HG03066 (cell line): Measurements from ENCODE around the gene MKRN2.
A peak's percentile ranks its signal among the peaks of the same experiment; 100 is the strongest.
"Not testable (repeated sequence)": the region's sequence is repeated elsewhere in the genome, so short reads cannot be mapped to it uniquely, and the experiment has no call there.

Experiments used
- ATAC-seq: cut with Tn5 transposase; IDR thresholded peaks from one replicate; pipeline ENCODE4 v1.9.1; 2021; ENCODE audit warnings: low read depth; ENCODE audit not compliant: unreplicated experiment

Gene MKRN2

DNA sequence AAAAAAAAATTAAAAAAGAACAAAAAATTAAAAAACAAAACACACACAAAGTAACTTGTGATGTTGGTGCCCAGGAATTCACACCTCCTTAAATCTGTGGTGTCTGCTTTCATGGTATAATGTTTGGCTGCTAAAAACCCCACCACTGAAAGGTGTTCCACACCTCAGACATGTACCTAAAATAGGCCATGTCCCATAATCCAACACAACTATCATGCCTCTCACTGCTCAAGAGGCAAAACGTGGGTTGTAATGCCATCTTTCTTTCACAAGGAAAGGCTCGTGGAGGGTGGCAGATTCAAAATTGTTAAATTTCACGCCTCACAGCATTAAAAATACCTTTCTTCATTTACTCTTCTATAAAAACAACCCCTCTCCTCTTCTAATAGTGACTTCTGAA lies 29.5 kb downstream of the MKRN2 start:
- ATAC-seq: no peak

DNA sequence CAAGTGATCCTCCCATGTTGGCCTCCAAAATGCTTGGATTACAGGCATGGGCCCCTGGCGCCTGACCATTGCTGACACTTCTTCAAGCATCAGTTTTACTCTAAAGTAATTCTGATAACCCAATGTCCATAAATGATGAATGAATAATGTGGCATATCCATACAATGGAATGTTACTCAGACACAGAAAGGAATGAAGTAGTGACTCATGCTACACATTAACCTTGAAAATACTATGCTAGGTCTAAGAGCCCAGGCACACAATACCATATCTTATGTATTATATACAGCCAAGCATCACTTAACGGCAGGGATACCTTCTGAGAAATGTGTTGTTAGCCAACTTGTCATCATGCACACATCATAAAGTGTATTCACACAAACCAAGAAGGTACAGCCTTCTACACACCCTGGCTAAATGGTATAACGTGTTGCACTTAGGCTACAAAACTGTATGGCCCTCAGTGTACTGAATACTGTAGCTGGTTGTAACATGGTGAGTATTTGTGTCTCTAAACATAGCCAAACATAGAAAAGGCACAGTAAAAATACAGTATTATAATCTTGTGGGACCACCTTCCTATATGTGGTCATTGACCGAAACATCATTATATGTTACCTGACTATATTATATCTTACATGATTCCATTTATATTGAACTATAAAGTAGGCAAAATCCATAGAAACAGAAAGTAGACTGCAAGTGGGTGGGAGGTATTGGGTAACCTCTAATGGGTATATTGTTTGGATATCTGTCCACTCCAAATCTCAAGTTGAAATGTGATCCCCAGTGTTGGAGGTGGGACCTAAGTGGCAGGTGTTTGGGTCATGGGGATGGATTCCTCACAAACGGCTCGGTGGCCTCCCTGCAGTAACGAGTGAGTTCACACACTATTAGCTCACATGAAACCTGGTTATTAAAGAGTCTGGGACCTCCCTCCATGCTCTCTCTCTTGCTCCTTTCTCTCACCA lies 31.4 kb downstream of the MKRN2 start:
- no peak for ATAC-seq

DNA sequence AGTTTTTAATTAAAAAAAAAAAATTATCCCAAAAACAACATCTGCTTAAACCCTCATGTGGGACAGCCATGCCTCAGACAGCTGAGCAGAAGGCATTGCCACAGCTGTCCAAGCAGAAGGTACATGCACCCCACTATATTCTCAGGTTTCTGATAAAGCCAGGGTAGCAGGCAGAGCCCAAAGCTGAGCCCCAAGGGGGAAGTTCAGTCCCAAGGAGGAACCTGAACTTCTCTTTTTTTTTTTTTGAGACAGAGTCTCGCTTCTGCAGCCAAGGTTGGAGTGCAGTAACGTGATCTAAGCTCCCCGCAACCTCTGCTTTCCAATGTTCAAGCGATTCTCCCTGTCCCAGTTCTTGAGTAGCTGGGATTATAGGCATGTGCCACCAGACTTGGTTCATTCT lies 33.2 kb downstream of the MKRN2 start:
- ATAC-seq: no peak

DNA sequence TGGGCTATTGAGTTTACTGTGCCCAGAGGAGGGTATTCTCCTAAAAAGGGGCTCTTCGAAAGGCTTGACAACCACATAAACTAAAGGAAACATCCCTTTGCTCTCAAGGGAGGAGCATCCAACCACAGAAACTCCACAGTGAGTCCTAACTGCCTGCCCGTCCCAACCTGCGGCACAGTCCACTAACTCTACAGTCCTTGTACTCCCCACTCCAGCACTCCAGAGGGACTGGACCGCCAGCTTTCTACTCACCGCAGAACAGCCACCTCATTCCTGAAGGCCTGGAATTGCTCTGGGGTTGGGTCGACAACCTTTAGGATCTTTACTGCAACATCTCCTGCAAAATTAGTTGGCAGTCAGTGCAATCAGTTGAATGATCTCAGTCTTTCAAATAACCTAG lies 34.6 kb downstream of the MKRN2 start:
- ATAC-seq: no peak

DNA sequence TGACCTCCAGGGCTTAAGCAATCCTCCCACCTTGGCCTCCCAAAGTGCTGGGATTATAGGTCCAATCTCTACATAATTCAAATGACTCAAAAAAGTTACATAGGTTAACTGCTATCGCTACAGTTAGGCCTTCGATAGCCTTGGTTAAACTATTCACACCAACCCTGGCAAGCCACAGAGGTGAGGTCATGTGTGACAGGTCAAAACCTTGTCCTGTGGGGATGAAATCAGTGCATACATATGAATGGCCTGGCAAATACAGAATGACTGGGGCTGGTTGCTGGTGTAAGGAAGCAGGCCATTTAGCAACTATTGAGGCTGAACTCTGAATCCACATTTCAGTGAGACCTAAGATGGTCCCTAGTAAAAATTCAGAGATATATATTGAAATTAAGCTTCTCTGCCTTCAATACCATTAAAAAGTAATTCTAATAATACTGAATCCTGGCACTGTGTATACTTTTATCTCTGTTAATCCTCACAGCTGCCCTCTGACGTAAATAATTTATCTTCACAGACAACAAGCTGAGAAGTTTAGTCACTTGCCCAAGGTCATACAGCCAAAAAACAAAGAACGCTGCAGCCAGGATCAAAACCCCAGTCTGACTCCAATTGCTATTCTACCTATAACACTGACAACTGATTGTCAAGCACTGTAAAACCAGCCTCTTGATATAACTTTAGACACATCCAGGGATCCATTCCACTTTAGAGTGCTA lies 35.3 kb downstream of the MKRN2 start:
- no peak for ATAC-seq

DNA sequence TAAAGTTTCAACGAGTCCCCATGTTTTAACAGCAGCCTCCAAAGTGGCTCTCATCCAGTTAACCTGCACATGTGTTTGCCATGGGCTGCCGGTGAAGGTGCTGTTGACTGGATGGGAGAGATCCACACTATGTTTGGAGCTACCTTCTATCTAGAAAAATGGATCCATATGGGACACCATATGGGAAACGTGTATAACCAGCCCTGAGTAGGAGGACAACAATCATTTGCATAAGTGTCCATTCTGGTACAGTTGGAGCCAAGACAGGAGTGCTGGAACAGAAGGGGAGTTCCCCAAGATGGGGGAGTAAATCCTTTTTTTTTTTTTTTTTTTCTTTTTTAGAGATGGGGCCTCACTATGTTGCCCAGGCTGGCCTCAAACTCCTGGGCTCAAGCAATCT lies 36.6 kb downstream of the MKRN2 start:
- ATAC-seq: no peak

DNA sequence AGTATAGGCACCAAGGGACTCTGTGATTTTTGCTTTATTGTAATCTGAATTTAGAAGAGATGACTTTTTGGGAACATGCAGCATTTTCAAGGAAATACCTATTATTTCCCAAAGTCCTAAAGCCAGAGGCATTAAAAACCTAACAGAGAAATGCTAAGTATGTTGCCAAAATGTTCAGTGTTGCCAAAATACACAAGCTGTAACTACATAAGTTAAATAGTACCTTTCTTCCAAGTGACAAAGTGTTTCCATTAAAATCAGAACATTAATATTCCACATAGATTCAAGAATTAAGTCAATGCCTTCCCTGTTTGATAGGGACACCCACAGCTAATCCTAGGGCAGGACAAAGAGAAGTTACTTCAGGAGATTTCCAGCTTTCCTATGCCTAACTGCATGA lies 42.0 kb downstream of the MKRN2 start:
- ATAC-seq: no peak

DNA sequence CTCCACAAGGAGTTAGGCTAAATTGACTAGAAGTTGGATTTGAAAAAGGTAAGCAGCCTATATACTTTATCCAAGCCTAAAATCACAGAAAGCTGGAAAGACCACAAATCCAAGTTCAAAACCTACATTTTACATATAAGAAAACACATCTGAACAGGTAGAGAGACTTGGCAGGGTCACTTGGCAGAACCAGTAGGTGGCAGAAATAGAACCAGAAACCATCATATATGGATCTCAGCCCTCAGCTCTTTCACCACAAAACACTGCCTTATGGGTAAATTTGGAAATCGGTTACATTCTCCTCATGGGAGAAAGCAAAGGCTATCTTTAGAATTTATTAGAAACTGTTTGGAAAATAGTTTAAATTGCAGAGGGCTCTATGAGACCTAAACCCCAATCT lies 44.2 kb downstream of the MKRN2 start:
- no peak for ATAC-seq

DNA sequence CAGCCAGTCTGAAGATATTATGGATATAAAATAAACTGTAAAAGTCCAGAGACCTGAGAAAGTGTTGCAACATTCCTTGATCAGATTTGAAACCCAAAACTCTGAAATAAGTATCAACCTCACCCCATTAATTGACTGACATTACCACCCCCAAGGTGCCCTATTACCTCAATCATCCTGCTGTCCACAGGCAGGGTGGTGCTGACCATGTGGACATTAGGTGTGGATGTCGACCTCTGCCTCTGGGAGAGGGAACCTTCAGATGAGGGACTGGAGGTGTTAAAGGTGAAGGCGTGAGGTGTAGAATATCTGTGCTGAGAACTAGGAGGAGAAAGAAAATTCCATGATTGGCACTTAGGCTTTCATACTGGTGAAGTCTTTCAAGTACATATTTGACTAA lies 47.1 kb downstream of the MKRN2 start:
- no peak for ATAC-seq

DNA sequence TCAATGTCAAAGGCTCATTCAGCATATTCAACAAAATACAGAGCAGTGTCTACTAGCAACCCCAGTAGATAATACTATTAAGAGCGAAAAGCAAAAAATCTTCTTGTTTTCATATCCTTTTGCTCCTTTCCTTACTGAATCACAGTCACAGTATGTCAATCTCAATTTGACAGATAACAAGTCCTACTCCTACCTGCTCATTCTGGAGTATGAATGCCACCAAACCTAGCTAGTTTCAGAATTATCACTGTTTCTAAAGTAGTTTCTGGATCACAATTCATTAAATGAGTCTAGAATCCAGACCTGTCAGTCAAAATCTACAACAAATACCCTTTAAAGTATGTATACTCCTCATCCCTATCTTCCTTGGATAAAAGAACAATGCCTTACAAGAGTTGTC lies 51.5 kb downstream of the MKRN2 start:
- ATAC-seq: no peak

DNA sequence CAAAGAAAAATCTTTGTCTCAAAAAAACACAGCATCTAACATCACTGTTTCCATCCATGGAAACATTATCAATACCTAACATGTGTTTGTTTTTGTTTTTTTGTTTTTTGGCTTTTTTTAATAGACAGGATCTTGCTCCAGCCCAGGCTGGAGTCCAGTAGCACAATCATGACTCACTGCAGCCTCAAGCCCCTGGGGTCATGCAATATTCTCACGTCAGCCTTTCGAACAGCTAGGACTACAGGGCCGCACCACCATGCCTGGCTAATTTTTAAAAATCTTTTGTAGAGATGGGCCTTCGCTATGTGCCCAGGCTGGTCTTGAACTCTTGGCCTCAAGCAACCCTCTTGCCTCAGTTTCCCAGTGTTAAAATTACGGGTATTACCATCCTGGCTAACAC lies 54.2 kb downstream of the MKRN2 start:
- no peak for ATAC-seq

DNA sequence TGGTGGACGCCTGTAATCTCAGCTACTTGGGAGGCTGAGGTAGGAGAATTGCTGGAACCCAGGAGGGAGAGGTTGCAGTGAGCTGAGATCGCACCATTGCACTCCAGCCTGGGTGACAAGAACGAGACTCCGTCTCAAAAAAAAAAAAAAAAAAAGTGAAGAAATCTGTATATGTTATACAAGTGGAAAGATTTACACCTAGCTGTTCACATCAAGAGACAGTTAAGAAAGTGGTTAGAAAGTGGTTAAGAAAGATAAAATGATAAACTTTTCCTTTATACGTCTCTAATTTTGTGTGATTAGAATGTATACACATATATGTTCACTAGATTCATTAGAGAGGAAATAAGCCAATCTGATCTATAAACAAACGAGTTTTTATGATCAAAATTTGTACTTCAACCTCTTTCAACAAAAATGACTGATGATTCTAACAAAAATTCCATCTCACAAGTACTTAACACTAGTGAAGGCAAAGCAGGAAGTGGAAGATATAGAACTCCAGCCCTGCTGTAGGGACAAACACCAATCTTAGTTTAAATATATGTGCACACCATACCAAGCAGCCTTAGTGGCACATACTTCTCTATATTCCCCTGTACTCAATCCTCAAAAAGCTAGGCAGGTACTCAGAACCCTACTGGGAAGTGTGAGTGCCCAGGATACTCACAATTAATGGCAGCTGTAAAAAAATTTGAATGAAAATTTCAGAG lies 55.8 kb downstream of the MKRN2 start:
- ATAC-seq: no peak

DNA sequence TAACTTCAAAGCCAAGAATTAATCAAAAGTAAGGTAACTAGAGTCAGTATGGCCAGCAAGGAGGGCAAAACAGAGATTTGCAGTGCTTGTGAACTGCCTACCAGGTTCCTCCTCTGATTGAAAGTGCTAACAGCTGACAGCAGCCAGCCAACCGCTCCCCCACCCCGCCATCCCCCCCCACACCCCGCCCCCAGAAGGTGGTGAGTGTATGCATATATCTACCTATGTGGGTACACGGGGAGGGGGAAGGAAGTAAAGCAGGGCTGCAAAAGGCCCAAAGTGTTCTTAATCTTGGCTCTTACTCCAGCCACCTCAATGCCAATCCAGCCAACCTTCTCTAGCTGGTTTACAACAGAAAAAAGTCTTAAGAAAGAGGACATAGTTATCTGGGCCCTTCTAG lies 56.4 kb downstream of the MKRN2 start:
- ATAC-seq: no peak

DNA sequence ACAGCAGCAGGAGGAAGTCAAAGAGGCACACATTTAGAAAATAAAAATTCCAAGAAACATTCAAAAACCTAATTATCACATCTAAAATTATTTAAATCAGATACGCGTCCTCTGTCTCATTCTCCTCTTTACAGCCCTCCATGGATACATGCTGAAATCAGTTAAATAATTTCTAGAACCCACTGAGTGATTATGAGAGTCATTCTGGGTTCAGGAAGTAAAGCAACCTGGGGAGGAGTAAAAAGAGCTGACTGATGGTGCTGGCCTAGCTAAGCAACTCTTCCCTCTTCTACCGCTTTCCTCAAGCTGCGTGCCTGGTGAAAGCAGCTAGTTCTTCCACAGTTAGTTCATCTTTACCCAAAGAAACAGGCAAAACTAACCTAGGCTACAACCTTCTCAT lies 58.4 kb downstream of the MKRN2 start:
- no peak for ATAC-seq

DNA sequence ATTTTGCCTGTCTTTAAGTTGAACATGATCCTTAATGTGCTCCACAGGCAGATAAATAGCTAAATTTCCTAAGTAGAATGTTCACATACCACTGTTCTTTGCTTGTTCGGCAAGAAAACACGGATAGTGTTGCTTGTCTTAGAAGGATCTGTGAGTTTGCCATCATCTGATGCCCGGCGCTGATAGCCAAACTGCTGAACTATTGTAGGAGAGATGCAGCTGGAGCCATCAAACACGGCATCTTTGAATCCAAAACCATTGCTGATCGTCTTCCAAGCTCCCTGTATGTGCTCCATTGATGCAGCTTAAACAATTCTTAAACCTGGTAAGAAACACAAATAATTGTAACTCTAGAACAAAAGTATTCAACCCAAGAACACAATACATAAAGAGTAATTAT lies 61.5 kb downstream of the MKRN2 start:
- ATAC-seq: no peak

DNA sequence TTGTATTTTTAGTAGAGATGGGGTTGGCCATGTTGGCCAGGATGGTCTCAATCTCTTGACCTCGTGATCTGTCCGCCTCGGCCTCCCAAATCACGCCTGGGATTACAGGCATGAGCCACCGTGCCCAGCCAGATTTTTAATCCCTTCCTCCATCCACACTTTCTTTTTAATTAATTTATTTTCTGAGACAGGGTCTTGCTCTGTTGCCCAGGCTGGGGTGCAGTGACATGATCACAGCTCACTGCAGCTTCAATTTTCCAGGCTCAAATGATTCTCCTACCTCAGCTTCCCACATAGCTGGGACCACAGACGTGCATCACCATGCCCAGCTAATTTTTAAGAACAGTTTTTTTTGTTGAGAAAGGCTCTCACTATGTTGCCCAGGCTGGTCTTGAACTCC lies 63.4 kb downstream of the MKRN2 start:
- ATAC-seq: no peak

DNA sequence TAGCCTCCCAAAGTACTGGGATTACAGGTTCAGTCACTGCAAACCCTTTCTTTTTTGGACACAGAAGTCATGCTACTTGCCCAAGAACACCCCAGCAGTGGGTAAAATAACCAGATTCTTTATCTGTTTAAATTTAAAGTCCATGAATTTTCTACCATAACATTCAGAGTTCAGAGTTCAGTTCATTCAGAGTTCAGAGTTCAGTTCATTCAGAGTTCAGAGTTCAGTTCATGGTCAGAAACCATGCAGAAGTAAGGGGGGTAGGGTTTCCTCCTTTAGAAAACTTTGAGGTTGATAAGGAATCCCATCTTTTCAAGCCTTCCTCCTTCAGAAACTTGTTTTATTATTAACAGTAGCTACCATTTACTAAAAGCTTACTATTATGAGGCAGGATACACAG lies 63.8 kb downstream of the MKRN2 start:
- ATAC-seq: no peak

DNA sequence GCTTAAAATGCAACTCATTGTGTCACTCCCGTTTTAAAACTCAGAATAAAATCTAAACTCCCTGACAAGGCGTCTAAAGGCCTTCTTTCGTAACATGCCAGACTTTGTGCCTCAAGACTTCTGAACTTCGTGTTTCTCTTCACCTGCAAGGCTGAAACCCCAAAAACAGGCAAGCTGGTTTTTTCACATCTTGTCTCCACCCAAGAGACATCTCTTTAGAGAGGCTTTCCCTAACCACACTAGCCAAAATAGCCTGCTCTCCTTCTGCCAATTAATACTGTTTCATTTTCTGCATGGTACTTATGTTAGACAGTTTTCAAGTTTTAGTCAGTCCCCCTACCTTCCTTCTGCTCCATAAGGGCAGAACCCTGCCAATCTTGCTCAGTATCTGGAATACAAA lies 65.4 kb downstream of the MKRN2 start:
- peak; percentile 51 for ATAC-seq

DNA sequence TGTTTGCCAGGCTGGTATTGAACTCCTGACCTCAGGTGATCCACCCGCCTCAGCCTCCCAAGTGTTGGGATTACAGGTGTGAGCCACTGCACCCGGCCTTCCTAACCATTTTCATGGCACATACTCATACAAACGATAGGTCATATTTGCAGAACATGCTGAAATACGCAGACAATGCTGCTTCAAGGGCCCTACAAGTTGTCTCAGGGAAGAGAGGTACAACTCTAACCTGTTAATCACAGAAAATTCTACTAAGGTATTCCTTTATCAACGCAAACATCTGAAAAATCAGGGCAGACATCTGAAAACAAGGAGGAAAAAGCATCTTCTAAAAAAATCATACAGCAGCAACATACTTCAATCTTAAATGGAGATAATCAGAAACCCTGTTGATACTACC lies 67.2 kb downstream of the MKRN2 start:
- ATAC-seq: no peak

DNA sequence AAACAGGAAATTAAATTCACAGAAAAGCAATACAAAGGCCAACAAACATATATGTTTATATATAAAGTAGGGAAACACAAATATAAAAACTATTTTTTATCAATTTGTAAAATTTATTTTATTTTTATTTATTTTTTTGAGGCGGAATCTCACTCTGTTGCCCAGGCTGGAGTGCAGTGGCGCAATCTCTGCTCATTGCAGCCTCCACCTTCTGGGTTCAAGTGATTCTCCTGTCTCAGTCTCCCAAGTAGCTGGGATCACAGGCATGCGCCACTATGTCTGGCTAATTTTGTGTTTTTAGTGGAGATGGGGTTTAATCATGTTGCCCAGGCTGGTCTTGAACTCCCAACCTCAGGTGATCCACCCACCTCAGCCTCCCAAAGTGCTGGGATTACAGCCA lies 68.1 kb downstream of the MKRN2 start:
- ATAC-seq: not testable (repeated sequence)

DNA sequence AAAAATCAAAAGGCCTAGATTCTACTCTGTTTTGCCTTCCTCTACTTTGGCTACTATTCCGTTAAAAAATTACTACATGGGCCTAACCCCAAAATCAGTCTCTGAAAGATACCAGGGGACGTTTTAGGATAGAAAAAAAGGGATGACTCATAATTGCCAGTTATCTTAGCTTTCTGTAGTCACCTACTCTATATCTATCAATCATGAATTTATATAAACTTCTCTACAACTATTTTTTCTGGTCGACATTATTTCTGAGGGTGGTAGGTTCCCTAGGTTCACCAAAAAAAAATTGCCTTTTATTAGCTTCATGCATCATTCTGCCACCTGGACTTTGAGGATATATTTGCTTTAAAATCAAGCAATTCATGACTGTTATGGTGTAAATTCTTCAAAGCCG lies 70.5 kb downstream of the MKRN2 start:
- ATAC-seq: no peak
